Neural progenitor cell (in vitro differentiated cells): Measurements from ENCODE around the gene RLN3. TPM values are rescaled to one million over a fixed set of nuclear protein-coding genes. Genes with fewer than 3 reads are reported as not detected.

Source experiments
- DNase-seq: peaks from one replicate; pipeline ENCODE4 v3.0.0-alpha.2; 2016; ENCODE audit warnings: low spot score
- H2AFZ ChIP-seq: fragments of 200-600 bp; sonication (generic); replicated peaks from 2 replicates; pipeline ENCODE4 v1.6.1; 2016; ENCODE audit warnings: antibody characterized with exemption
- H3F3A ChIP-seq: fragments of 200-600 bp; sonication (generic); 2 replicates; pipeline ENCODE4 v1.6.1; 2016; ENCODE audit warnings: antibody characterized with exemption, low read depth
- H3K27ac ChIP-seq: fragments of 200-600 bp; sonication (generic); 2 replicates; pipeline ENCODE4 v1.5.1; 2016; ENCODE audit warnings: mild to moderate bottlenecking
- H3K27me3 ChIP-seq: fragments of 200-600 bp; sonication (generic); 2 replicates; pipeline ENCODE4 v1.6.1; 2016; ENCODE audit warnings: mild to moderate bottlenecking, moderate library complexity
- H3K36me3 ChIP-seq: fragments of 200-600 bp; sonication (generic); 2 replicates; pipeline ENCODE4 v1.5.1; 2016
- H3K4me1 ChIP-seq: fragments of 200-600 bp; sonication (generic); 2 replicates; pipeline ENCODE4 v1.6.1; 2016; ENCODE audit warnings: mixed run types
- H3K4me2 ChIP-seq: fragments of 200-600 bp; sonication (generic); 2 replicates; pipeline ENCODE4 v1.6.1; 2016
- H3K4me3 ChIP-seq: fragments of 200-600 bp; sonication (generic); 2 replicates; pipeline ENCODE4 v1.5.1; 2016
- H3K79me2 ChIP-seq: fragments of 200-600 bp; sonication (generic); 2 replicates; pipeline ENCODE4 v1.6.1; 2016; ENCODE audit warnings: low read depth
- H3K9ac ChIP-seq: fragments of 200-600 bp; sonication (generic); 2 replicates; pipeline ENCODE4 v1.6.1; 2016
- H3K9me3 ChIP-seq: fragments of 200-600 bp; sonication (generic); 2 replicates; pipeline ENCODE4 v1.5.1; 2016; ENCODE audit warnings: low read depth
- H4K20me1 ChIP-seq: fragments of 200-600 bp; sonication (generic); 2 replicates; pipeline ENCODE4 v1.6.1; 2016; ENCODE audit warnings: low read depth
- H3K27ac Mint-ChIP-seq: 3 replicates; pipeline ENCODE4 v1.8.0; 2021; ENCODE audit warnings: mixed read lengths
- H3K27me3 Mint-ChIP-seq: 2 replicates; pipeline ENCODE4 v1.8.0; 2022; ENCODE audit warnings: low read depth, mild to moderate bottlenecking, inconsistent platforms, moderate library complexity, mixed read lengths; ENCODE audit not compliant: insufficient read depth
- H3K36me3 Mint-ChIP-seq: 3 replicates; pipeline ENCODE4 v1.8.0; 2021; ENCODE audit warnings: mixed read lengths
- H3K4me1 Mint-ChIP-seq: 3 replicates; pipeline ENCODE4 v1.8.0; 2021; ENCODE audit warnings: mixed read lengths
- H3K4me3 Mint-ChIP-seq: 3 replicates; pipeline ENCODE4 v1.8.0; 2021; ENCODE audit warnings: mild to moderate bottlenecking, moderate library complexity, mixed read lengths
- H3K9me3 Mint-ChIP-seq: 3 replicates; pipeline ENCODE4 v1.8.0; 2020; ENCODE audit warnings: mixed read lengths
- CTCF ChIP-seq: fragments of 200-600 bp; sonication (generic); IDR thresholded peaks from 2 replicates; pipeline ENCODE4 v1.5.1; 2017; ENCODE audit warnings: antibody characterized with exemption, mild to moderate bottlenecking
- EZH2 ChIP-seq: fragments of 200-600 bp; sonication (generic); IDR thresholded peaks from 2 replicates; pipeline ENCODE4 v1.6.1; 2017; ENCODE audit warnings: antibody characterized with exemption, mild to moderate bottlenecking, moderate library complexity
- EZH2phosphoT487 ChIP-seq: fragments of 200-600 bp; sonication (generic); IDR thresholded peaks from 2 replicates; pipeline ENCODE4 v1.6.1; 2017; ENCODE audit warnings: antibody characterized with exemption
- total RNA-seq: library from RNA; depleted of rRNA; stranded (reverse); fragments of >200 nt; gene quantifications from 2 replicates; pipeline ENCODE4 v1.2.3, GENCODE V29; 2015; ENCODE audit warnings: low replicate concordance

The RLN3 gene
- total RNA-seq, 1 donor from 2014 or later: not detected

GRCh38 chr19:14078411-14078810, 50.5 kb downstream of the RLN3 start:
- Mint-ChIP-seq H3K9me3 (no peaks in the 10 kb centered on the region), H3K27ac (no peak overlapping the region), H3K4me3 (no peak overlapping the region), H3K27me3 (peaks cover 18% of the 10 kb centered on the region), H3K36me3 (no peaks in the 10 kb centered on the region), H3K4me1 (peaks cover 21% of the 10 kb centered on the region)
- no peak overlapping the region for H2AFZ ChIP-seq
- no peaks in the 10 kb centered on the region for H3K36me3 ChIP-seq
- H3K4me1 ChIP-seq: no peaks in the 10 kb centered on the region
- peaks cover 17% of the 10 kb centered on the region for H3F3A ChIP-seq
- H3K27me3 ChIP-seq: peaks cover 64% of the 10 kb centered on the region
- no peak for DNase-seq
- H3K27ac ChIP-seq: no peak overlapping the region
- H3K9me3 ChIP-seq: no peaks in the 10 kb centered on the region
- H3K4me2 ChIP-seq: no peak overlapping the region
- no peak overlapping the region for H3K4me3 ChIP-seq
- H3K79me2 ChIP-seq: no peaks in the 10 kb centered on the region
- H4K20me1 ChIP-seq: no peaks in the 10 kb centered on the region
- TF ChIP-seq CTCF (no peak), EZH2phosphoT487 (no peak), EZH2 (no peak)
- no peak overlapping the region for H3K9ac ChIP-seq

Other genes starting within 250 kb of the RLN3 start
- 6.7 and 20.4 TPM in 2 replicates for gene ZSWIM4, start 232.7 kb upstream of the RLN3 start, total RNA-seq
- not detected in 2 replicates for gene NANOS3, start 151.0 kb upstream of the RLN3 start, total RNA-seq
- gene BRME1, start 122.0 kb upstream of the RLN3 start, total RNA-seq: 0.49 and 4.1 TPM in 2 replicates
- gene CC2D1A, start 121.9 kb upstream of the RLN3 start, total RNA-seq: 8.1 and 22.0 TPM in 2 replicates
- 1.9 TPM in 1 of 2 replicates, not detected in the other for gene PODNL1, start 89.7 kb upstream of the RLN3 start, total RNA-seq
- gene DCAF15, start 75.6 kb upstream of the RLN3 start, total RNA-seq: 28.6 and 69.9 TPM in 2 replicates
- gene RFX1, start 21.8 kb upstream of the RLN3 start, total RNA-seq: 1.0 and 3.3 TPM in 2 replicates
- 1.2 and 3.3 TPM in 2 replicates for gene IL27RA, start 3.6 kb downstream of the RLN3 start, total RNA-seq
- gene PALM3, start 33.9 kb downstream of the RLN3 start, total RNA-seq: 4.0 TPM in 1 of 2 replicates, not detected in the other
- gene MISP3, start 44.6 kb downstream of the RLN3 start, total RNA-seq: 0.68 TPM in 1 of 2 replicates, not detected in the other
- gene C19orf67, start 57.6 kb downstream of the RLN3 start, total RNA-seq: not detected in 2 replicates
- 22.1 and 53.0 TPM in 2 replicates for gene SAMD1, start 62.6 kb downstream of the RLN3 start, total RNA-seq
- 22.2 and 31.8 TPM in 2 replicates for gene PRKACA, start 89.6 kb downstream of the RLN3 start, total RNA-seq
- gene ASF1B, start 108.4 kb downstream of the RLN3 start, total RNA-seq: 16.4 and 38.8 TPM in 2 replicates
- 13.3 and 59.0 TPM in 2 replicates for gene ADGRL1, start 178.0 kb downstream of the RLN3 start, total RNA-seq